NCI-H1417 treated with DMSO at 0.1 percent for 48 hours (cell line): ENCODE measurements around the gene RIN3.

ENCODE experiments used
- DNase-seq: peaks from one replicate; lab custom pipeline; 2025; lab: John Stamatoyannopoulos, UW

RIN3 gene

DNA sequence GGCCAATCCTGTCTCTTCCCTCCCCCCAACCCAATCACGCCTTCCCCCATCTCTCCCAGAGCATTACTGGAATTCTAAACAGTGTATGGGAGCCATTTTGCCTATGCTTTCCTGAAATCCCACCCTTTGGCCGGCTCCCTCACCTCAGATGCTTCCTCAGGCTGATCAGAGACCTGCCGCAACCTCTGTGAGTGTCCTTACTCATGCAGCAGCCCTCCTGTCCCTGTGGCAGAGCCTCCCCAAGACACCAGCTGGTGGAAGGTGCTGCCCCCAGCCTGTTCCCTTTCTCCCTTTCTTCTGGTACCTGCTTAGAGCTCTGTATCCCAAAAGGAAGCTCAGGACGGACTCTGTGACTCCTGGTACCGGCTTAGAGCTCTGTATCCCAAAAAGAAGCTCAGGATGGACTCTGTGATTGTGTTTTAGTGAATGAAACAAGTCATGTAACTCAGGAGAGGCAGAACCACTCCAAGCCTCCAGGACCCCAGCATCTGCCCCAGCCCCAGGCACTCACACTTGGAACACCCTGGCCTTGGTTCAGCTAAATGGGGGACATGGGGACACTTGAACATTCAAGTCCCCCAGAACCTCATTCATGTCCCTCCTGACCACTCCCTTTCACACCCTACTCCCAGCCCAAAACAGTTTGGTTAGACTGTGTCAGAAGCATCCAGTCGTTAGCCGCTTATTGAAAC, 29.3 kb upstream of the RIN3 start:
- DNase-seq, result no peak

DNA sequence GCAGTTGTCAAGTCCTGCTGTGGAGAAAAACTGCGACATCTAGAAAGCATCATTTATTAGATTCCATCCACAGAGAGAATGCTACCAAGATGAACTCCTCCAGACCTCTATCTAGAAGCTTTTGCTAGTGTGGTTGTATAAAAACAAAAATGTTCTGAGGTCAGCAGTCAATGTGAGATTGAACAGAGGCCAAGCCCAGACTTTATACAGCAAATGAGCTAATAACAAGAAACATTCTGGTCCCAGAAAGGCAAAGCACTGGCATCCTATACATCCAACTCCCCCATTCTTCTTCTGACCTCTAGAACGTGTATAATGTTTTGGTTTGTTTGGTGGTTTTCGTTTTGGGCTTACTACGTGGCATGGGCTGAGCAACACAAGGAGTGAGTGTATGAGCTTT, 26.7 kb upstream of the RIN3 start:
- no peak for DNase-seq

DNA sequence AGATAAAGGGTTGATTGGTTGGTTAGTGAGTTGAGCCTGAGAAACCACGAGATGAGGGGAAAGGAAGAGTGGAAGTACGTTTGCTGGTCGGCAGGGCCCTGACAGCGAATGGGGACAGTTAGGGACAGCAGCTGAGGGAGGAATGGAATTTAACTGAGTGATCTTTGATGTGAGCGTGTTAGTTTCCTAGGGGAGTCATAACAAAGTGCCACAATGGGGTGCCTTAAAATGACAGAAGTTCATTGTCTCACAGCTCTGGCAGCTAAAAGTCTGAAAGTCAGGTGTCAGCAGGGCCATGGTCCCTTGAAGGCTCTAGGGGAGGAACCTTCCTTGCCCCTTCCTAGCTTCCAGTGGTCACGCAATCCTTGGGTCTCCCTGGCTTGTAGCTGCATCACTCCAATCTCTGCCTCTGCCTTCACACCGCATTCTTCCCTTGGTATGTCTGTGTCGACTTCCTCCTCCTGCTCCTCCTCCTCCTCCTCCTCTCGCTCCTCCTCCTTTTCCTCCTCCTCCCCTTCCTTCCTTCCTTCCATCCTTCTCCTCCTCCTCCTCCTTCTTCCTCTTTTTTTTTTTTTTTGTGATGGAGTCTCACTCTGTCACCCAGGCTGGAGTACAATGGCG, 26.0 kb upstream of the RIN3 start:
- no peak for DNase-seq

DNA sequence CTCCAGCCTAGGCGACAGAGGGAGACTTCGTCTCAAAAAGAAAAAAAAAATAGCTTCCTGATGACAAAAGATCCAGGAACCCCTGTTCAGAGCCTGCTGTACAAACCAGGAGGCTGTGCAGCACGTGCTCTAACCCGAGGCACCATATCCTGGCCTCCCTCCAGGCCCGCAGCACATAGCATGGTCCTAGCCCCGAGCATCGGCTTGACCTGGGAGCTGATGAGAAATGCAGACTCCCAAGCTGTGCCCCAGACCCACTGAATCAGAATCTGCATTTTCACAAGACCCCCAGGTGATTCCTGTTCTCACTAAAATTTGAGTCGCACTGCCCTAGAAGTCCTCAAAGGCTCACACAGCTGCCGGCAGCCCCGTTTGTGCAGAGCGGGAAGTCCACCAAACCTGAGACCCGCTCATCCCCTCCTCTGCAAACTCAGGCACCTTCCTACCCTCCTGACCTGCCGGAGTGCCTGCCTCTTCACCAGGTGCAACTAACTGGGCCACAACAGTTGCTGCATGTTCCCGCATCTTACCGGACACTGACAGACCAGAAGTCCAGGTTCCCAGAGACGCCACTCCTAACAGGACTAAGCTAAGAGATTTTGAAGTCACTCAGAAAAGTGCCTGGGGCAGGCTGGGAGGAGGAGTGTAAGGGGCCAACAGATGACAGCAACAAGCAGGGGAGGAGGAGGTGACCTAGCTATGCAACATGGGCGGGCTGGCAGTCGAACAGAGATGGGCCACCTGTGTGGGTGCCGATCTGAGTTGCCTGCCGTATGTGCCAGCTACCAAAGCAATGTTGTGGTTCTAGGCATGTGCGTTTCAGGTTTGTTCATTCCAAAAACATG, 24.0 kb upstream of the RIN3 start:
- DNase-seq, result no peak

DNA sequence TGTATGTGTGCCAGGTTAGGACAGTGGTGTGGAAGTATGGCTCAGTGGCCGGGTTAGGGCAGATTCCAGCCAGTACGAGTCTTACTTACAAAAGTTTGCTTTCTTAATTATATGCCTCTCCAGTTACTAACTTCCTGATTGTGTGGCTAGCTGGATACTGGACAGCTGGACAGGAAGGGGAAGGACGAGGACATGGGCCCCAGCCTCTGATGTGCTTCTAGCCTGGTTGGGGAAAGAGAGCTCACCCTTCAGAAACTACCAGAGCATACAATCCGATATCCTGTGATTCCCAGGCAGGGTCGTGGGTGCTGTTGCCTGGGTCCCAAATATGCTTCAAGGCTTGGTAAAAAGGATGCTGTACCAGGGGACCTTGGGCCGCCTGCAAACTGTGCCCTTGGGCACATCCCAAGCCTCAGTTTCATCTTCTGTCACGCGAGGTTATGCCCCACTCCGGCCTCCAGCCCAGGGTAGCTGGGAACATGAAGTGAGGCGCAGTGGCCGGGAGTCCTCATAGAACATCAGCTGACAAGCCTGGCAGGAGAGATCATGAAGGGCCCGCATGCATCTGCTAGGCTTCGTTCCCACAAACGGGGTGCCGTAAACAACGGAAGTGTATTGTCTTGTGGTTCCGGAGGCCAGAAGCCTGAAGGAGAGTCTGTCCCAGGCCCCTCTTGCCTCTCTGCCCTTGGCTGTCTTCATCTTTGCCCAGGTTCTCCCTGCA, 23.2 kb upstream of the RIN3 start:
- DNase-seq, result no peak

DNA sequence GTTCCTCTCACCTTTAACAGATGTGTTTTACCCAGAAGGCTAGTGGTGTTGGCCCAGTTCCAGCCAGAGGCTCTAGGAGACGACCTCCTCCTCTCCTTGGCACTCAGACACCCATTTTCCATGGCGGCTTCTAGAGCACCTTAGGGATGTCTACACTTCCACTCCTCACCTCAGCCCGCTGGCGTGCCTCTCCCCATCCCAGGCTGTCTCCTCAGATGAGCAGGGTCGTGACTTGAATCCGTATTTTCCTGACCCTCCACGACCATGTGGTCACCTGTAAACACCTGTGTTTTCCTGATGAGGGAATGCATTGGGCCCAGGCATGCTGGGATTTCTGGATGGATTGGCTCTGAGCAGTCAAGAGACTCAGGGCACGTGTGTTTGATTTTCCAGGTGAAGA, 21.8 kb upstream of the RIN3 start:
- DNase-seq, result no peak

DNA sequence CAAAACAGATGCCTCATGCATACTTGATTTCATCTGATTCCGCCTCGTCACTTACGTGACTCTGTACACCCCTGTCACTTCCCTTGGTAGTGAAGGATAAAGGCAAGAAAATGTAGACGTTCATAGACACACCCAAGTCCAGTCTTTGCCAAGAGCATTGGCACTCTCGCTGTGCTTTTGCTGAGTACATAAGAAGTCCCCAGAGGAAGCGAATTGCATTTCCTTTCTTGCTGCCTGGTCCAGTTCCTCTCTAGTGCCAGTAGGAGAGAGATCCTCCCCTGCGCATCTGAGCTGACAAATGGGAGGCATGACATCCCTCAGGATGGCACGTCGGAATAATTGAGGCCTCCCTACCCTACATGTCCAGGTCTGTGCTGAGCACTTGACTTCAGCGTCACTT, 21.3 kb upstream of the RIN3 start:
- no peak for DNase-seq

DNA sequence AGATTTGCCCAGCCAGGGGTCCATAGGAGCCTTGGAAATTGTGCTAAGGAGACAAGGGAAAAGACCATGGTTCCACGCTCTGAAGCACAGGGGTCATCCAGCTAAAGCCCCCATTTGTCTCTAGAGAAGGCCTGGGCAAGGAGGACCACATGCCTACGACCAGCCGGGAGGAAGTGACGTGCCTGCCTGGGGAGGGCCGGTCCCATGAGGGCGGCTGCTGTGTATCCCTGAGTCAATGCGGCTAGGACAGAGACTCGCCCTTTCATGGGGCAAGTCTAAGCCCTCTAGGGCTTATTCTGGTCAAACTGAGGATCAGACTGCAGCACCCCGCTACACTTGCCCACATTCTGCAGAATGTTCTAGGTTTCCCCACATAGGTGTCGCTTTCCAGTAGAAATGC, 20.6 kb upstream of the RIN3 start:
- no peak for DNase-seq

DNA sequence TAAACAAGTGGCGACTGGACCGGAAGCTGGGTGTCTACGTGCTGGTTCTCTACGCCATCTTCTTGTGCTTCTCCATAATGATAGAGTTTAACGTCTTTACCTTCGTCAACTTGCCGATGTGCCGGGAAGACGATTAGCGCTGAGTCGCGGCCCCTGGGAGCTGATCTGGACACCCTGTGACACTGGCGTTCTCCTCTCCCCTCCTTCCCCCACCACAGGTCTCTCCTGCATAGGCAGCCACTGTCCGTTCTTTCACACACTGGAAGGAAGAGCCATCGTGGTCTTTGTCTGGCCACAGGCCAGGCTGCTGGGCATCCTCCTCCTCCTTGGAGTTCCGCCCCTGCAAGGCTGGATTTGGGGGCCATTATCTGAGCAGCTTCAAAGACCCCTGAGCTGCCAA, 20.1 kb upstream of the RIN3 start:
- no peak for DNase-seq

DNA sequence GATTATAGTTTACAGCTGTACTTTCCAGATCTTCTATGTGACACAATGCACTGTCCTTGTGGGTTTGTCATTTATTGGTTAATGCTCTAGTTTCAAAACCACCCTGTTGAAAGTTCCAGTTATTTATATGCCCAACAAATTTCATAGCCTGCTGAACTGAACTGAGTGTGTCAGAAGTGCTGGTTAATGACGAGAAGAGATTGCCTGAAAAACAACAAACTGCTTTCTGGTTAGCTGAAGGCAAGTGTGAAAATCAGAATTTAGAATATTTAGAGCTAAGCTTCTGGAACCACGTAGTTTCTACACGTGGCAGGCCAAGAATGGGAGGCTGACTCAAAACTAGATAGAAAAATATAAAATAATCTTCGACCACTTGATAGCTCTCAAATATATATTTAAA, 19.1 kb upstream of the RIN3 start:
- DNase-seq, result no peak

DNA sequence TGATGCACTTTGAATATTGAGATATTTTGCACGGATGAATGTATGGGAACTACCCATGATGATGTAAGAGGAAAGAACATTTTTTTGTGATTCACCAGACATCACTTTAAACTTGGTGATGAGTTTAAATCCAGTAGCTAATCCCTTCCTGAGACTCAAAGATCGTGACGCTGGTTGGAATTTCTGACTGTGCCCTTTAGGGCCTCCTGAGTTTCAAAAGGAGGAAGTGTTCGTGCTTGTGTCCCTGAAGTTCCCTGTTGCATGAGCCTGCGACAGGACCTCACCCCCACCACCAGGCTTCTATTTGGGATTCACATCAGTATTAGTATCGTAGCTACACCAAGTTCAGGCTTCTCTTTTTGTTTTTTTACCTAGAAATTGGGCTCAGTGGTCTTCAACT, 18.6 kb upstream of the RIN3 start:
- no peak for DNase-seq

DNA sequence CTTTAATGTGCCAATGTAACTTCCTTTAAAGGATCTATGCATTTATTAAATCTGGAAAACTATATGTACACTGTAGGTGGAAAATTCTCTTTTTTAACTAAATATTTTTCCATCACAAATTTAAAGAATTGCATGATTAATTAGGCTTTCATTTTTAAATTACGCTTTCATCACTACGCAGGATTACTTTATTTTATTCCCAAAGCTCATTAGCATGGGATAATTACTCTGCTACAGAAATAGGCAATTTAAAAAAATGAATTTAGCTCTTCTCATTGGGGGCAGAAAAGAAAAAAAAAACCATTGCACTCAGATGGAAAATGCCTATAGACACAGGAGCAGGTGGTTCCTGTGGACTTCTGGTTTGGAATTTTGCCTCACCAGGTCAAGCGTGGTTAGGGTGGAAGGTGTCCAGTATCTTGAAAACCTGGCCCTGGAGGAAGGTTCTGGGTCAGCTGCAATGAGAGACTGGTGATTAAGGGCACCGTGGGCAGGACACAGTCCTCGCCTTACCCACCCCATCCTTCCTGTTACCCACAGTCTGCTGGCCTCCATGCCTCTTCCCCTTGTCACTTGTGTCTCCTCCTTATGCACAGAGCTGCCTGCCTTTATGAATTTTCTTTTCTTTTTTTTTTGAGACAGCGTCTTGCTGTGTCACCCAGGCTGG, 17.3 kb upstream of the RIN3 start:
- no peak for DNase-seq

DNA sequence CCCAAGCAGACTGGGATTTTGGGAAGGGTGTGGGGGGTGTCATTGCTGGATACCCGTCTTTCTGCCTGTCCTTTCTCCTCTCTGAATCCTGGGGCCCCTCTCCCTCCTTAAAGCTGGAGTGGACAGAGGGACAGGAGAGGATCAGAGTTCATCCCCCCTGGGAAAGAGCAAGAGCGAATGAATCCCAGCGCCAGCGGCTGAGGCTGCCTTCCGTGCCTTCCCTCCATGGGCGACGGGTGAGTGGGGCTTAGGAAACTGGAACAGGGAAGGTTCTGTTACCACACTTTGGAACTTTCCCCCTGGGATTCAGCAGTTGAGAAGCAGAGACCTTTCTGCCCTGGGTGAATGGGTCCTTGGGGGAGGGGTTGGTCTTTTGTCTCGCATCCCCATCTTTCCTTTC, 16.2 kb upstream of the RIN3 start:
- no peak for DNase-seq

DNA sequence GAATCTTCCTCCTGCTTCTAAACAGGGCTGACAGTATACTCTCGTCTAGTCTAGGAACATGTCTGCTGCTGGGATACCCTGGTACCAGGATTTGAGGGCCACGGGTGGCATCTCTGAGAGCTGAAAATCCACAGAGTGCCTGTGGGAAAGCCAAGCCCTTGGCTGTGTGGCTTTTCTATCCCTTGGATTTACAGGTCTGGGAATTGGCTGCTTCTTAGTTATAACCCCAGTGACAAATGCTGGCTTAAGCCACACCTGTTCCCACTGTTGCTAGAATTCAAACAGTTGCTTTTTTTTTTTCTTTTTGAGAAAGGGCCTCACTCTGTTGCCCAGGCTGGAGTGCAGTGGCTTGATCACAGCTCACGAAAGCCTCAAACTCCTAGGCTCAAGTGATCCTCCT, 14.3 kb upstream of the RIN3 start:
- no peak for DNase-seq

DNA sequence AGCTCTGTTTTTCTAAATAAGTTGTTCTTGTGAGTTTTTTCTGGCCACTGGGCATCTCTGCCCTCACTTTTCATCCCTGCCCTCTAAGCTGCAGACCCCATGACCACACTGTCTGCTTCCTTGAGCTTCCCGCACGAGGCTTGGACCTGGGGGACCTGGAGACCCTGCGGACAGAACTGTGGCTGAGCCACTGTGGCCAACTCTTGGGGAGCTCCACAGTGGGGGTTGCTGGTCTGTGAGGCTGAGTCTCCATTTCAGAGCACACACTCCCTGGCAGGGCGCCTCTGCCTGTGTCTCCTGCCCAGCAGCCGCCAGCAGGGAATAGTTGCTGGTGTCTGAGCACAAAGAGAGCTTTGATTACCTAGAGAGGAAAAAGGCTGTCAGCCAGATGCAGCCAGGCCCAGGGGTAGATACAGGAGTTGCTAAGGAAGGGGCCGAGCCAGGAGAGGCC, 13.1 kb upstream of the RIN3 start:
- DNase-seq, result no peak

DNA sequence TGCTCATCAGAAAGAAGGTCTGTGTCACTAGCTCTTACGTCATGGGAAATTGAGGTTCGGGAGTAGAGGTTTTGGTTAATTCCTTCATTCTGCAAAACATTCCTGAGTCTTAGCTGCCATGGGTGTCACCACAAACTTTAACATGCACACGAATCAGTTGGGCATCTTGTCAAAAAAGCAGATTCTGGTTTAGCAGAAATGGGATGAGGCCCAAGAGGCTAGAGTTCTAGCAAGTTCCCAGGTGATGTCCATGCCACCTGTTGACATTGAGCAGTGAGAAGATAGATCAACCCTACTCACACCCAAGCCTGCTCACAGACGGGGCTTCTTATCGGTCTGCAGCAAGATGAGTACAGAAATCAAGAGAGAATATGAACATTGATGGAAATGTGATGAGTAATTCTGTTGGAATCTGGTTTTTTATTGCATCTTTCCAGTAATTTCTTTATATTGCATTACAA, 11.7 kb upstream of the RIN3 start:
- DNase-seq, result no peak

DNA sequence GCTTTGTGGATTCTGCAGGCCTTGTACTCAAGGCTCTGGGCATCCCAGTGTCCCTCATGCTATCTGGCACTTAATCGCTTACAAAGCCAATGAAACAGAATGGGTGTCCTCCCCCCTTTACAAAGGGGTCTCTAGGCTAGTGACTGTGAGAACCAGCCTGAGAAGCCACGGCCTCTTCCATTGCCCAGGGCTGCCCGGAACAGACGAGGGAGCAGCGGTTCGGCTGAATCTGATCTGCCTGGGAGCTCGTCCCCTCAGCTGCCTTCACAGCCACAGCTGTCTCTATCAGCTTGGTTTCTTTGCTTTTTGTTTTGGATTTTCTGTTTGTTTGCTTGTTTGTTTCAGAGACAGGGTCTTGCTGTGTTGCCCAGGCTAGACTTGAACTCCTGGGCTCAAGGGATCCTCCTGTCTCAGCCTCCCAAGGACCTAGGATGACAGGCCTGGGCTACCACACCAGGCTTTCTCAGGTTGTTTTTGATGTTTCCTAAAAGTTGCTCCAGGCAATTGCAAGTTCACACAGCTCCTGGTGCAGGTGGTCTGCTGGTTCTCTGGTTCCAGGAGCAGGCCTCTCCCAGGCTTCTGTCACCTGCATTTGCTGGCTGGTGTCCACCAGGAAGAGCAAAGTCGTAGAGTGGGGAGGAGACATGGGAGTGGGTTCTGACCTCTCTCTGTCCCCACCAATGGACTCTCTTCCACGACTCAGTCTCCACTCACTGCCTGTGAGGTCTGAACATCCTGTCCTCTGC, 10.9 kb upstream of the RIN3 start:
- no peak for DNase-seq

DNA sequence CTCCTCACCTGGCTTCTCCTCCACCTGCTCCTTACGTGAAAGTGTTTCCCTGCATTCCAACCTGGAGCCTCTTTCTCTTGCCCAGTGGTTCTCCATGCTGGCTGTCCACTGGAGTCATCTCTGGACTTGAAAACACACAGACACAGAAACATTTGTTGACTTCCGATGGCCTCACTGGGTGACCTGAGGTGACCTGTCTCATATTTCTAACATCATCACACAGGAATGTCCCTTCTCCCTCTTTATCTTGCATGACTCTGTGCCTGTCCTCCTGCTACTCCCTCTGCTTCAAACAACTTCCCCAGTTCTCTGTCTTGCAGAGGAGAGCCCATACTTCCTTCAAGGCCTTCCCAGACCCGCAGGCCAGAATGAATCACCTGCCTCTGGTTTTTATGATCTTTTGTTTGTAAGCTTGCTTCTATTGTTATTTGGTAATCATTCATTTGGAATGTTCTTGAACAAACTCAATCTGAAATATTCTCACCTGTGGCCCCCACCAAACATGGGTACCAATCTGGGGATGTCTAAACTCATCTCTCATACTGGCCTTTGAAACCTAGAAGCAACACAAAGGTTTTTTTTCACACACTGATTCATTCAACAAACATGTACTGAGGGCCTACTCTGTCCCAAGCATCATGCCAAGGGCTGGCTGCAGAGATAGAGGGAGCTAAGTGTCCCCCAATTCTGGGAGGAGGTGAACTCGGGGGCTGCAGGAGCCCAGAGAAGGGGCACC, 9.7 kb upstream of the RIN3 start:
- DNase-seq, result no peak

DNA sequence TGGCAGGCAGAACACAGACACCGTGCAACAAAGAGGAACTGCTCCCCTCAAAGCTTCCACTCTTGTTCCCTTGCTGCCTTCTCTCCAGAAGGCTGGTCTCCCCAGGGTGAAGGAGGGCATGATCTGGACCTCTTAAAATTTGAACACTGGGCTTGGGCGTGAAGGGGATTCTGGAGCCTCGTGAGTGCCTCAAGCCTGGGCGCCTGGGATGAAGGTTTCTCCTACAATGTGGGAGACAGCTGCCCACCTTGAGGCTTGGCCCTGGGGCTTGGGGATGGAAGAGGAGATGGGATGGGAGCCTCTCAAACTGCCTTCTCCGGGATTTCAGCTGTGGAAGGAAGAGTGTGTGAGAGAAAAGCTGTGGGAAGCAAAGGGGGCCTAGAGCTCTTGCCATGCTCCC, 7.8 kb upstream of the RIN3 start:
- DNase-seq, result no peak

DNA sequence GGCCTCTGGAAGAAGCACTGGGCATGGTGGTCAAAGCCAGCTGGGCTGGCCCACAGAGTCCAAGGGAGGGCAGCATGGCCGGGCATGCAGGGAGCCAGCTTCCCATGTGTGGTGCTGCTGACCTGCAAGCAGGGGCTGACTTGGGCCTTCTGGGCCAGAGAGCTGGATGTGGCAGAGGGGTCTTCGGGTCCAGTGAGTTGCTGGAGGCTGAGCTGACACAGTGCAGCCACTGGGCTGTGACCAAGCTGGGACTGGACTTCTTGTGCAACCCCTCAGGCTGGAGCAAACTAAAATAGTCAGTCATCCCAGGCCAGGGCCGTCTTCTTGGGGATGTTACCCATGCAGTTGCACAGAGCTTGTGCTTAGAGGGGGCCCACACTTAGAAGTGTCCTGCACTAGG, 7.3 kb upstream of the RIN3 start:
- DNase-seq, result no peak
